Non-pigmented ciliary epithelial cell (primary cell): Measurements from ENCODE around the gene DIABLO.
"Not testable (repeated sequence)": the region's sequence is repeated elsewhere in the genome, so short reads cannot be mapped to it uniquely, and the experiment has no call there.

ENCODE experiments used
- DNase-seq: peaks from one replicate; pipeline ENCODE4 v3.0.0-alpha.2; 2010; ENCODE audit warnings: low read depth

Gene DIABLO

DNA sequence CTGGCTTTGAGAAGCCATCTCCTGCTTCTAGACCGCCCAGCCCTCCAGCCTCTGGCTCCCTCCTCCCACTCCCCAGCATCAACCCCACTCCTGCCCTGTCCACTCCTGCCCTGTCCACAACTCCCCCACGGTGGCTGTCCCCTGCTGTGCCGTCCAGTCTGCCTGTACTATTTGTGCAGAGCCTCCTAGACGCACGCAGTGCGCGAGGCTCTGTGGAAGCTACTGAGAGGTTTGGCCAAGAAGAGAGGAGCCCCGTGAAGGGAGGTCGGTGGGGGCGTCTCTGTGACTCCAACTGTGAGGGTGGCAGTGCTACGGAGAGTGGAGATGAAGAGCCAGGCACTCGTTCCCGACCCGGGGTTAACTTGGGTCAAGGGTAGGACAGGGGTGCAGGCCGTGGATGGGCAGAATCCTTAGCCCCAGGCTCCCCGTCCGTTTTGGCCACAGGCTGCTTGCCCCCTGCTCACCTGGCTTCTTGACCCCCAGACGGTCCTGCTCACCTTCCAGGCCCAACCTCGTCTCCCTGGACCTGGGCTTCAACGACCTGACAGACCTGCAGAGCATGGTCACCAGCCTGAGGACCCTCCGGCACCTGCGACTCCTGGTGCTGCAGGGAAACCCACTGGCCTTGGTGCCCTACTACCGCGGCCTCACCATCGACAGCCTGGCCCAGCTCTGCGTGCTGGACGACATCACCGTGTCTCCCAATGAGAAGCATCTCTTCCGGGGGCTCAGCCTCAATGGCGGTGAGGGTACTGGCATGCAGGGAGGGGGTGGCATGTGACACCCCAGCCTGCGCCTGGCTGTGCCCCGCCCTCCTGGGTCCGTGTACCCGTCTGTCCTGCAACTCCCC lies 36.0 kb downstream of the DIABLO start:
- no peak for DNase-seq

DNA sequence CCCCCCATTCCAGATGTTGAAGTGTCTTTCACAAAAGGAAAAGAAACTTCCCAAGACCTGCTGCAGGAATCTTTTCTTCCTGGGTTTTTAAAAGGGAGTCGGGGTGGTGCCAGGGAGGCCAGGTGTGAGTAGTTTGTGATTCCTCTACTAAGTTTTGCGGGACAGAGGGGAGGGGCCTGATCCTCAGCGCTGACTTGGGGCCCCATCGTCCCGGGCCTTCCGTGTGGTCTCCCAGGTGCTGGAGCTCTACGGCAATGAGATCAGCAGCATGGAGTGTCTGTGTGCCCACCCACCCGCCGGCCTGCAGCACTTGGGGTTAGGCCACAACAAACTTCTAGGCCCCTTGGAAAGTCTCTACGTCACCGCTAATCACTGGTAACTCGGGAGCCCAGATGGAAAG lies 38.4 kb downstream of the DIABLO start:
- no peak for DNase-seq

DNA sequence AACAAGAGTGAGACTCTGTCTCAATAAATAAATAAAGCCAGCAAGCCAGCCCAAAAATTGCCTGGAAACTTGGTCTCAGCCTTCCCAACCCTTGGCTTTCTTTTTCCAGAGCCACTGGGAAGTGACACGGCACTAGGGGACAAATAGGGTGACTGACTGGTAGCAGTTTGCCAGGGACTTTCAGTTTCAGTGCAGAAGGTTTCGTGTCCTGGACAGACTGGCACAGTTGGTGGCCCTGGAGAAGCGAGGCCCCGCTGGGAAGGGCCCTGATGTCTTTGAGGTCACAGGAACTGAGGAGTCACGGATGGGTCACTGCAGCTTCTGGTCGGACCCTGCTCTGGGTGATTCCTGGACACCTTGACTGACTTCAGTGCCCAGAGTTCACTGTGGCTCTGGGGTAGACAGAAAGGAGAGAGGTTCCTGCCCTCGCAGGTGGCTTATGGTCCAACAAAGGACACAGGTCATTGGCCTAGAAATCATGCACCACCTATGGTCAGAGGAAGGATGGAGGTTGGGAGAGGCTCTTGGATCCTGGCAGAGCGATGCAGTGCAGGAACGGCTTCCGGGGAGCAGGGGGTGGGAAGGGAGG lies 40.3 kb downstream of the DIABLO start:
- no peak for DNase-seq

DNA sequence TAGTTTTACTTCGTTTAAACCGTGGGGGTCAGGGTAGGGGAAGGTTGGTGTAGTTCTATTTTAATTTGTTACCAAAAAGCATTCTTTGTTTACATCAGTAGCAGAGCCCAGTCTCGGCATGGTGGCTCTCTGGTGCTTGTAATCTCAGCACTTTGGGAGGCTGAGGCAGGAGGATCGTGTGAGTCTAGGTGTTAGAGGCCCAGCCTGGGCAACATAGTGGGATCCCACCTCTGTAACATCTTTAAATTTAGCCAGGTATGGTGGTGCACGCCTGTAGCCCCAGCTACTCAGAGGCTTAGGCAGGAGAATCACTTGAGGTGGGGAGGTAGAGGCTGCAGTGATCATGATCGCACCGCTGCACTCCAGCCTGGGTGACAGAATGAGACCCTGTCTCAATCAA lies 40.8 kb downstream of the DIABLO start:
- no peak for DNase-seq

DNA sequence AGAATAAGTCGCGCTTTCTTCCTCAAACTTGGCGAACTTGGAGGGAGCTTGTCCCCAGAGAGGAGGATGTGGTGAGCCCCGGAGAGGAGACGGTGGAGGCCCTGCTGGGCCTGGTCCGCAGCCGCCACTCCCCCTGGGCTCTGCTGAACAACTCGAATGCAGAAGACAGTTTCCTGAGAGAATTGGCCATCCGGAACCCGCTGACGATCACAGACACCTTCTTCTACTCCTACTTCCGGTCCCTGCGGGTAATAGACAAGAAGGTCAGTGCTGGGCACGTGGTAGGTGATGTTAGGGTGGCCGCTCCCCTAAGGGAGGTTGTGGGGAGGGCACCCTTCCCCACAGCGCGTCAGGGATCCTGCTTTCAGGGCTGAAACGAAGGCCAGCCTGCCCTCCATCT lies 41.3 kb downstream of the DIABLO start:
- no peak for DNase-seq

DNA sequence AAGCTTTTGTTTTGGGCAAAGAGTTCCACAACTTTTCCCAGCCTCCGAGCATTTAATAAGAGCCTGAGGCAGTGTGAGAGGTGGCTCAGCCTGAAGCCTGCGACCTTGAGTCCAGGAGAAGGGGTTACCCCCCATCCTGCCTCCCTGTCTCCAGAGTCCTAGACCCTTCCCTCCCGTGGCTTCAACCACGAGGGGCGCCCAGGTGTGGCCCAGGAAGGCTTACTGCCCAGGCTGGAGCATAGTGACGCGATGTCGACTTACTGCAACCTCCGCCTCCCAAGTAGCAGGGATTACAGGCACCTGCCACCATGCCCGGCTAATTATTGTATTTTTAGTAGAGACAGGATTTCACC lies 42.3 kb downstream of the DIABLO start:
- no peak for DNase-seq

DNA sequence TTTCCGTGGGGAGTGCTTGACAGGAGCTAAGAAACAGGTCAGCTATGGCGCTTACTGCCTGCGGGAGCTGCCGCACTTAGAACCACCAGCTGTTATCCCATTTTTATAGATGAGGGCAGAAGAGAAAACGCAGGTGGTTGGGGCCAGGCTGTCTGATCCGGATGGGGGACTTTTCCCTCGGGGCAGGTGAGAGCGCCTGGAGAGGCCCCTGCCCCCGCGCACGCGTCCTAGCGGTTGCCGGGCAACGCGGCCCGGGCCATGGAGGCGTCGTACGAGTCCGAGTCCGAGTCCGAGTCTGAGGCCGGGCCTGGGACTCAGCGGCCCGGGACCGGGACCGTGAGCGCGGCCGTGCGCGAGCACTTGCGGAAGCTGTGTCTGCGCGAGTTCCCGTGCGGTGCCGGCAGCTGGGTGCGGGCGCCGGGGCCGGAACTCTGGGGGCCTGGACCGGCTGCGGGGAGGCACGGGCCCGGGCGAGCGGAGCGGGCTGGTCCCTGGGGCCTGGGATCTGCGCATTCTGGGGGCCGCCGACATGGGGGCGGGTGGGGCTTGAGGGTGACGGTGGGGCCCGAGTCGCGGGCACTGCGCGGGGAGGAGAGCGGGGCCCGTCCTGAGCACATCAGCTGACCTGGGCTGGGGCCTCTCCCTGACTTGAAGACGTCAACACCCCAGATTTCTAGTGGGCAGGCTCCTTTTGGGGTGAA lies 42.8 kb downstream of the DIABLO start, which contains the start of gene LRRC43:
Gene LRRC43 (plus strand): TSS at position 237 of the 701 bp plus-strand sequence. CDS start 22 bp downstream, at position 259.
- DNase-seq: no peak

DNA sequence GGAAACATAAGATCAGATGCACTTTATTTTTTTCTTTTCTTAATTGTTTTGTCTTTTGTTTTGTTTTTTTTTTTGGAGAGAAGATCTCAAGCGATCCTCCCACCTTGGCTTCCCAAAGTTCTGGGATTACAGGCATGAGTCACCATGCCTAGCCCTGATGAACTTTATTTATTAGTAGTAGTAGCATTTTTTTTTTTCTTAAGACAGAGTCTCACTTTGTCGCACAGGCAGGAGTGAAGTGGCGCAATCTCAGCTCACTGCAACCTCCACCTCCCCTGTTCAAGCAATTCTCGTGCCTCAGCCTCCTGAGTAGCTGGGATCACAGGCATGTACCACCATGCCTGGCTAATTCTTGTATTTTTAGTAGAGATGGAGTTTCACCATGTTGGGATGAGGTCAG lies 49.4 kb downstream of the DIABLO start:
- not testable (repeated sequence) for DNase-seq

DNA sequence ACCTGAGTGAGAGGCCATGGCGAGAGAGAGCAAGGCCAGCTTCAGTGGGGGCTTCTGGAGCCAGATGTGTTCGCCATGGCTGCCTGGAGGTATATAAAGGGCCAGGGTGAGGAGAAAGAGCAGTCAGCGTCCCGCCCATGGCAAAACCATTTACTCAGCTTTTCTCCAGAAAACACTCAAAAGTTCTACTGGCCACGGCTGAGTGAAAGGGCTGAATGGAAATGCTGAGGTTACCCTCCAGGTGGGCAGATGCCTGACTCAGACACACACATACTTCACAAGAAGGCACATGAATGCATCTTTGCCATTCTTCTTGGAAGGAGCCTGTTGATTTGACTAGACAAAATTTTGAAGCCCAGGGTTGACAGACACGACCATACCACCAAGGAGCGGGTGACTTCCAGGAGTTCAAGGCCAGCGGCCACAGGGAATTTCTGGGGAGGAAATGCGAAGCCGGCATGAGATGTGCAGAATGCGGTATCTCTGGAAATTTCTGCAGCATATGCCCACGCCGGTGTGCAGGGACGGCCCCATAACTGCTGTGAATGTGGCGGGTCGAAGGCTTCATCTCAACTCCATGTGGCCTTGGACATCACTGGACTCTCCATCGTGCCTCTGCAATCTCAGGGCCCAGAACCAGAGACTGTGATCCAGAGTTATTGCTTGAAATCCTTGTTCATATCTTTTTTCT lies 51.6 kb downstream of the DIABLO start, which contains the start of gene IL31:
Gene IL31 (minus strand): TSS at position 67 of the 691 bp plus-strand sequence. CDS start 49 bp downstream, at position 18.
- no peak for DNase-seq

DNA sequence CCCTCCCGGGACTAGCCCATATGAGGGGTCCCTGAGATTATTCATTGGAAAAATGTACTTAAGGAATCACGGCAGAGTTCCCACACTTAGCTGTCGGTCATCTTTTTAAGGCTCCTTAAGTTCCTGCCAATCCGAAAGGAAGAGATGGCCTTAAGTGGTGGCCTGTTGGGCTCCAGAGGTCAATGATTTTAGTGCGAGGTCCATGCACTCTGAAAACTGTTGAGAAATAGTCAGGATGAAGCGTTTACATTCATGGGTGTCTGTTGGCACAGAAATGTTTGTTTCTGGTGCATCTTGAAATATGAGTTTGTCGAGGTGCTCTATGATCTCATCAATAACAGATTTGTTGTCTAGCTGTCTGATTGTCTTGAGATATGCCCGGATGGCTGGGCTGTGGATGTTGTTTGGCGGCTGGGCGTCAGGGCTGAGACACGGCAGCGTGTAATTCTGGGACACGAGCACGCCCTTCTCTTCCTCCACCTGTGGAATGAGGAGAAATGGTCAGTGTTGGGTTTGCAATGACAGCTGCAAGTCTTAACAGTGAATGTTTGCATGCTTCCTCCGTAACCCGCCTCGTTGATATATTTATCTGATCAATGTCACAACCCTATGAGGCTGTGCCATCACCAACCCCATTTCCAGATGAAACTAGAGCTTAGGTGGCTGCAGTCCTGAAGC lies 53.5 kb downstream of the DIABLO start:
- DNase-seq: no peak

DNA sequence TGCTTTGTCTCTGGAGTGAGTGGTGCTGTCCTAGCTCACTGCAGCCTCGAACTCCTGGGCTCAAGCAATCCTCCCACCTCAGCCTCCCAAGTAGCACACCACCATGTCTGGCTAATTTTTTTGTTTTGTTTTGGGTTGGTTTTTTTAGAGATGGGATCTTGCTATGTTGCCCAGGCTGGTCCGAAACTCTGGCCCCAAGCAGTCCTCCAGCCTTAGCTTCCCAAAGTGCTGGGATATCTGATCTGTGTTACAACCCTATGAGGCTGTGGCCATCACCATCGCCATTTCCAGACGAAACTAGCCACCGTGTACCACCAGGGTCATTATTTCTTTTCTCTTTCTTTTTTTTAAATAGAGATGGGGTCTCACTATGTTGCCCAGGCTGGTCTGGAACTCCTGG lies 54.5 kb downstream of the DIABLO start:
- no peak for DNase-seq

DNA sequence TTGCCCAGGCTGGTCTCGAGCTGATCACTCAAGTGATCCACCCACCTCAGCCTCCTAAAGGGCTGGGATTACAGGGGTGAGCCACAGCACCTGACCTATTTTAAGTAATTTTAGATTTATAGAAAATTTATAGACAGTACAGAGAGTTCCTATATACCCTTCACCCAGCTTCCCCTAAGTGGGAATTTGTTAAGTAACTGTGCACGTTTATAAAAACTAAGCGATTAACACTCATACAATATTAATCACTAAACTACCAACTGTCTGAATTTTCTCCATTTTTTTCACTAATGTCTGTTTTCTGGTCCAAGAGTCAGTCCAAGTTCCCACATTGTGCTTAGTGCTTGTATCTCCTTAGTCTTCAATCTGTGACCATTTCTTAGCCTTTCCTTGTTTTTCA lies 57.4 kb downstream of the DIABLO start:
- no peak for DNase-seq

DNA sequence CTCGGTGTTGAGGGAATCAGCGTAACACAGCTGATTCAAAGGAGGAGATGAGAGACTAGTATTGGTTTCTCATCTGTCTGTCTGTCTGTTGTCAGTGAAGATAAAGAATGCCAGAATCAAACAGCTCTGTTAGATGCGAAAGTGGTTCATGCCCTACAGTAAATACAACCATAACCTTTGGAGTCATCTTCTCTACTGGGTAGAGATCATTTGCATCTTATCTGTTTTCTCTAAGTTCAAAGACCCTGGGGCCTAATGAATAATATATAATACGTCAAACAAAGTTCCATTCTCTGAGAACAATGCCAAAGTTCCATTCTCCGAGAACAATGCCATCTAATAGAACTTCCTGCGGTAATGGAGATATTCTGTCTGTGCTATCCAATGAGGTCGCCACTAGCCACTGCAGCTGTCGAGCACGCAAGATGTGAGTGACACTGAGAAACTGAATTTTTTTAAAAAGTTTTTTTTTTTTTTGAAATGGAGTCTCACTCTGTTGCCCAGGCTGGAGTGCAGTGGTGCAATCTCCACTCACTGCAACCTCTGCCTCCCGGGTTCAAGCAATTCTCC lies 58.4 kb downstream of the DIABLO start:
- no peak for DNase-seq

DNA sequence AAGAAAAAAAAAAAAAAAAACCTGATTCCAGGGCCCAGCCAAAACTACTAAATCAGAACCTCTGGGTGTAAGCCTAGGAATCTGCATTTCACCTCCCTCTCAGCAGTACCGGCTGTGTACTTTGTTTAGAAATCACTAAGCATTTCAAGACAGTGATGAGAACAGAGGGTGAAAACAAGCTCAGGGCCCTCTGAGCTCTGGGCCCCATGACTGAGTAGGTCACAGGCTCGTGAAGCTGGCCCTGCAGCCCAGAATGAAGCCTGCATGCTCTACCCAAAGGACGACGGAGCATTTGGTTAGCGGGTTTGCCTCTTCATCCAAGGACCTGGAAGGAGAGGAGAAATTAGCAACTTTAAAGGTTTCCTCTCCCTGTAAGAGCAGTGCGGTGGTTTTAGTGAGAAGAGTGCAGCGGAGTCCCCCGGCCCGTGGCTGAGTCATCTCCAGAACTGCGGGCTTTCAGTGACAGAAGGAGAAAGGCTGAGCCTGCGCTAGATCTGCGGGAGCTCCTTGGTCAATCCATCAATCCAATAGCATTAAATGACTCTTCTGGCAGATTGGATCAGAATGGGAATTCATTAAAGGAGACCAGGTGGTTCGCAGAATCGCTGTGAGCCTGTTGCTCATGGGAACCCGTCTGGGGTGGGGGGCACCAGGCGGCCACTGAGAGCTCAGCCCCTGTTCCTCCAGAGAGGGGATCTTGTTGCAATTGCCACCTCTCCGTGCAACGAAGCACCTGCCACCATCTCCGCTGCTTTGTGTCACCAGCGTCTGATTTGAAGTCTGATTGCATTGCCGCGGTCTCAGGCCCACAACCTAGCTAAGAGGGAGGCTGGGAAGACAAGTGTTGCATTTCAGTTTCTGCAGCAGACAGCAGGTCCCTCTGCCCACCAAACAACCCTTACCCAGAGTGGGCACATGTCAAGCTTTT lies 59.2 kb downstream of the DIABLO start:
- no peak for DNase-seq

DNA sequence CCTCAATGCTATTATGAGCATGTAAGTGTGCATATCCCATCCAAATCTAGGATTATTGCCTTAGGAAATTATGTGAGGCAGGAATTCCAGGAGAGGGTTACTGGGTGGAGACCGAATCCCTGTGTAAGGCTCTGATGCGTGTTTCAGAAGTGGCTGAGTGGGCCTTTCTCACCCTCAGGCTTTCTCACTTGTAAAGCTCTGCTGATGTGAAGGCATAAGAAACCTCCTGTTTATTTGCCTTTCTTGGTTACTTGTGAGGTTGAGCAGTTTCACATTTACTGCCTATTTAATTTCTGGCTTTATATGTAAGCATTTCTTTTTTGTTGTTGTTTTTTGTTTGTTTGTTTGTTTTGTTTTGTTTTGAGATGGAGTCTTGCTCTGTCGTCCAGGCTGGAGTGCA lies 62.9 kb downstream of the DIABLO start:
- no peak for DNase-seq

DNA sequence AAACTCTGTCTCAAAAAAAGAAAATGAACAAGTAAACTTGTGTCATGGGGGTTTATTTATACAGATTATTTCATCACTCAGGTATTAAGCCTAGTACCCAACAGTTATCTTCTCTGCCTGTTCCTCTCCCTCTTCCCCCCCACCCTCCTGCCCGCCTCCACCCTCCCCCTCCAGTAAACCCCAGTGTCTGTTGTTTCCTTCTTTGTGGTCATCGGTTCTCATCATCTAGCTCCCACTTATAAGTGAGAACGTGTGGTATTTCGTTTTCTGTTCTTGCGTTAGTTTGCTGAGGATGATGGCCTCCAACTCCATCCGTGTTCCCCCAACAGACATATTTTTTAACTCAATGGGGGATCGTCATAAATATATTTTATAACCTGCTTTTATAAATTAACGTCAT lies 64.2 kb downstream of the DIABLO start:
- DNase-seq: no peak

DNA sequence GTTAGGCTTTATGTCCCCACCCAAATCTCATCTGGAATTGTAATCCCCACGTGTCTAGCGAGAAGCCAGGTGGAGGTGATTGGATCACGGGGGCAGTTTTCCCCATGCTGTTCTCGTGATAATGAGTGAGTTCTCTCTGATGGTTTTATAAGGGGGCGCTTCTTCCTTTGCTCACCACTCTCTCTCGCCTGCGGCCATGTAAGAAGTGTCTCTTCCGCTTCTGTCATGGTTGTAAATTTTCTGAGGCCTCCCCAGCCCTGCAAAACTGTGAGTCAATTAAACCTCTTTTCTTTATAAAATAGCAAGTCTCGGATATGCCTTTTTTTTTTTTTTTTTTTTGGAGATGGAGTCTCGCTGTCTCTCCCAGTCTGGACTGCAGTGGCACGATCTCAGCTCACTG lies 65.1 kb downstream of the DIABLO start:
- no peak for DNase-seq

DNA sequence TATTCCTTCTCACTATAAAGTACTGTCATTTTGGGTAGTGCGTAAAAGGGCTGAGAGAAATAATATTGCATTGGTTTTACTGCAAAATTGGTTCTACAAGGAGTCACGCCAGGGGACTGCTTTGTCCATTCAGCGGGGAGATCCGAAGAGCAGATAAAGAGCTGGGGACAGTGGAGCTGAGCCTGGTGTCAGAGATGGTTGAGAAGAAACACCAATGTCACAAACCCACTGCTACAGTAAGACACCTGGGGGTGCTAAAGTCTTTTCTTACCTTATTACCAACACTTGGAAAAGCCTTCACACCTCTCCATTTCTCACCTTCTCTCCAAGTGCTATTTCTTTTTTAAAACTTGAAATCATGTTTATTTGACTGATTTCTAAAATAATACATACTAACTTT lies 66.0 kb downstream of the DIABLO start:
- DNase-seq: no peak

DNA sequence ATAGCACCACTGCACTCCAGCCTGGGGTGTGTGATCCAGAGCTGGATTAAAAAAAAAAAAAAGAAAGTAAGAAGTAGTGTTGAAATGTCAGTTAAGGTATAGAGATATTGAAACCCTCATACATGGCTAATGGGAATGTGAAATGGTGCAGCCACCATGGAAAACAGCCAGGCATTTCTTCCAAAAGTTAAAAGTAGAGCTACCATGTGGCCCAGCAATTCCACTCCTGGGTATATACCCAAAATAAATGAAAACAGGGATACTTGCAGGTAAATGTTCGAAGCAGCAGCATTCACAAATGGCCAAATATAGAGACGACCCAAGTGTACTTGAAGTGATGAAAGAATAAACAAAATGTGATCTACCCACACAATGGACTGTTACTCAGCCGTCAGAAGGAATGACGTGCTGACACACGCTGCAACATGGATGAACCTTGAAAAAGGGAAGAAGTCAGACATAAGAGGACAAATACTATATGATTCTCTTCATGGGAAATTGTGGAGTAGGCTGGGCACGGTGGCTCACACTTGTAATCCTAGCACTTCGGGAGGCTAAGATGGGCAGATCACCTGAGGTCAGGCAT lies 67.1 kb downstream of the DIABLO start:
- no peak for DNase-seq
